Activated T-cell treated with anti-CD3 and anti-CD28 coated beads, Interleukin-2, amount 50 U/mL, for 72 hours (primary cell): ENCODE measurements around the gene NLRC4. TPM values are rescaled to one million over a fixed set of nuclear protein-coding genes. Genes with fewer than 3 reads are reported as not detected.
A peak's percentile ranks its signal among the peaks of the same experiment; 100 is the strongest.
"Not testable (repeated sequence)": the region's sequence is repeated elsewhere in the genome, so short reads cannot be mapped to it uniquely, and the experiment has no call there.

Experiments
- ATAC-seq, 2 donors: fragments of 150-1000 bp; cut with Tn5 transposase; replicated peaks in 1 of 2; 2 replicates each; pipeline ENCODE4 v1.10.0; 2021; ENCODE audit warnings: moderate library complexity in 2 of 2, mild to moderate bottlenecking in 1 of 2
- DNase-seq, 2 donors: peaks; one replicate each; pipeline ENCODE4 v3.0.0; 2021 to 2022; ENCODE audit warnings: mixed read lengths in 1 of 2
- H3K27ac Mint-ChIP-seq: one replicate; pipeline ENCODE4 v1.8.0; 2022; ENCODE audit warnings: mild to moderate bottlenecking, moderate library complexity, mixed read lengths
- H3K27me3 Mint-ChIP-seq: one replicate; pipeline ENCODE4 v1.8.0; 2022; ENCODE audit warnings: low read depth, mixed read lengths
- H3K36me3 Mint-ChIP-seq, 2 donors: one replicate each; pipeline ENCODE4 v1.8.0; 2022; ENCODE audit warnings: mixed read lengths in 2 of 2, mild to moderate bottlenecking in 1 of 2; ENCODE audit not compliant: insufficient read depth in 2 of 2
- H3K4me1 Mint-ChIP-seq: one replicate; pipeline ENCODE4 v1.8.0; 2022; ENCODE audit warnings: low read depth, mixed read lengths
- H3K4me3 Mint-ChIP-seq, 2 donors: one replicate each; pipeline ENCODE4 v1.8.0; 2022; ENCODE audit warnings: mild to moderate bottlenecking in 2 of 2, mixed read lengths in 2 of 2, moderate library complexity in 2 of 2
- H3K9me3 Mint-ChIP-seq, 2 donors: one replicate each; pipeline ENCODE4 v1.8.0; 2022; ENCODE audit warnings: mixed read lengths in 2 of 2
- total RNA-seq, 2 donors: library from RNA; stranded (reverse); gene quantifications; one replicate each; pipeline ENCODE4 v1.2.3, GENCODE V29; 2022

NLRC4 gene, protein sequence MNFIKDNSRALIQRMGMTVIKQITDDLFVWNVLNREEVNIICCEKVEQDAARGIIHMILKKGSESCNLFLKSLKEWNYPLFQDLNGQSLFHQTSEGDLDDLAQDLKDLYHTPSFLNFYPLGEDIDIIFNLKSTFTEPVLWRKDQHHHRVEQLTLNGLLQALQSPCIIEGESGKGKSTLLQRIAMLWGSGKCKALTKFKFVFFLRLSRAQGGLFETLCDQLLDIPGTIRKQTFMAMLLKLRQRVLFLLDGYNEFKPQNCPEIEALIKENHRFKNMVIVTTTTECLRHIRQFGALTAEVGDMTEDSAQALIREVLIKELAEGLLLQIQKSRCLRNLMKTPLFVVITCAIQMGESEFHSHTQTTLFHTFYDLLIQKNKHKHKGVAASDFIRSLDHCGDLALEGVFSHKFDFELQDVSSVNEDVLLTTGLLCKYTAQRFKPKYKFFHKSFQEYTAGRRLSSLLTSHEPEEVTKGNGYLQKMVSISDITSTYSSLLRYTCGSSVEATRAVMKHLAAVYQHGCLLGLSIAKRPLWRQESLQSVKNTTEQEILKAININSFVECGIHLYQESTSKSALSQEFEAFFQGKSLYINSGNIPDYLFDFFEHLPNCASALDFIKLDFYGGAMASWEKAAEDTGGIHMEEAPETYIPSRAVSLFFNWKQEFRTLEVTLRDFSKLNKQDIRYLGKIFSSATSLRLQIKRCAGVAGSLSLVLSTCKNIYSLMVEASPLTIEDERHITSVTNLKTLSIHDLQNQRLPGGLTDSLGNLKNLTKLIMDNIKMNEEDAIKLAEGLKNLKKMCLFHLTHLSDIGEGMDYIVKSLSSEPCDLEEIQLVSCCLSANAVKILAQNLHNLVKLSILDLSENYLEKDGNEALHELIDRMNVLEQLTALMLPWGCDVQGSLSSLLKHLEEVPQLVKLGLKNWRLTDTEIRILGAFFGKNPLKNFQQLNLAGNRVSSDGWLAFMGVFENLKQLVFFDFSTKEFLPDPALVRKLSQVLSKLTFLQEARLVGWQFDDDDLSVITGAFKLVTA
- total RNA-seq: under 1 TPM; 0.55 to 0.58 TPM

DNA sequence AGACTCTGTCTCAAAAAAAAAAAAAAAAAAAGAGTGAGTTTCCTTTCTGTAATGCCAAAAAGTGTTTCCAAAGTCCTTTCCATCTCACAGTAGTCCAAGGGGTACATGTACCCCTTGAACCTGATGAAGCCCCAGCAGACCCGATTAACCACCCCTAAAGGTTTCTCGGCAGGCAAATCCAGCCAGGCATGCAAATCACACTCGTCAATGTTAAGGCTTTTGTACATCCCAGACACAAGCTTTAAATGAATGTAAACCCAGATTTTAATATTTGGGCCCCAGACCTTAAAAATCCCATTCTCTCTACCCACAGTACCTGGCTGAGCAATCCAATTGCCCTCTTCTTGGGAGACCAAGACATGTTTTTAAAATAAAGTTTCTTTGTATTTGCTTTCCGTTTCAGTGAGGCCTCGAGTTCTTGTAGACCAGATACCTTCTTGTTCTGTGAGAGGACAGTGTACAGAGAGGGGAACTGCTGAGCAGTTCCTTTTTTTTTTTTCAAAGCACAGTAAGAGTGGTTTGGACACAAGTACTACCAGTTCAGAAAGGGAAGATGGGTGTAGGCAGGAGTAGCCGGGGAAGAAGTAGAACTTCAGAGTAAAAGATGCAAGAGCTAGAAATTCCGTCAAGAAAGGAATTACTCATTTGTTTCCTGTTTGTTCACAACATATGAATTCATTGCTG lies at the start of gene NLRC4:
NLRC4 (minus strand) TSS at position 465 of the 684 bp plus-strand sequence. CDS start 8,111 bp downstream, outside the sequence.
- H3K27ac Mint-ChIP-seq: peak within 1 kb of the TSS; percentile 99
- peaks cover 9% of the 10 kb centered on the region for H3K4me1 Mint-ChIP-seq
- peak; percentile 13 for DNase-seq
- peak within 1 kb of the TSS; percentile 29 to 70 for H3K4me3 Mint-ChIP-seq
- no peaks in the 10 kb centered on the region for H3K9me3 Mint-ChIP-seq
- H3K27me3 Mint-ChIP-seq: no peaks in the 10 kb centered on the region
- no peaks in the 10 kb centered on the region for H3K36me3 Mint-ChIP-seq
- peak; percentile 86 to 89 for ATAC-seq

DNA sequence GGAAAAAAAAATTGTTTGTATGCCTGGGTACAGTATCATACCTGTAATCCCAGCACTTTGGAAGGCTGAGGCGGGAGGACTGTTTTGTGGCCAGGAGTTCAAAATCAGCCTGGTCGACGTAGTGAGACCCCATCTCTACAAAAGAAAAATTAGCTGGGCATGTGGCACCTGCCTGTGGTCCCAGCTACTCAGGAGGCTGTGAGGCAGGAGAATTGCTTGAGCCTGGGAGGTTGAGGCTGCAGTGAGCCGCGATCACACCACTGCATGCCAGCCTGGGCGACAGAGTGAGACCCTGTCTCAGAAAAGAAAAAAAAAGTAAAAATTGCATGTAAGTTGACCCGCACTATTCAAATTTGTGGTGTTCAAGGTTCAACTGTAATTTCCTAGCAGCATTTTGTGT lies 45.9 kb upstream of the NLRC4 start:
- H3K4me1 Mint-ChIP-seq: no peaks in the 10 kb centered on the region
- no peak for DNase-seq
- H3K27me3 Mint-ChIP-seq: no peaks in the 10 kb centered on the region
- no peak overlapping the region for H3K4me3 Mint-ChIP-seq
- H3K27ac Mint-ChIP-seq: no peak overlapping the region
- no peaks in the 10 kb centered on the region for H3K9me3 Mint-ChIP-seq
- H3K36me3 Mint-ChIP-seq: peaks cover 0 to 2% of the 10 kb centered on the region in 2 donors
- ATAC-seq: no peak

- not testable (repeated sequence) for DNase-seq, H3K4me1 Mint-ChIP-seq, H3K36me3 Mint-ChIP-seq, ATAC-seq, H3K27me3 Mint-ChIP-seq, H3K9me3 Mint-ChIP-seq, H3K27ac Mint-ChIP-seq, H3K4me3 Mint-ChIP-seq
Measured at GRCh38 chr2:32293966-32294562, 29.4 kb upstream of the NLRC4 start.

DNA sequence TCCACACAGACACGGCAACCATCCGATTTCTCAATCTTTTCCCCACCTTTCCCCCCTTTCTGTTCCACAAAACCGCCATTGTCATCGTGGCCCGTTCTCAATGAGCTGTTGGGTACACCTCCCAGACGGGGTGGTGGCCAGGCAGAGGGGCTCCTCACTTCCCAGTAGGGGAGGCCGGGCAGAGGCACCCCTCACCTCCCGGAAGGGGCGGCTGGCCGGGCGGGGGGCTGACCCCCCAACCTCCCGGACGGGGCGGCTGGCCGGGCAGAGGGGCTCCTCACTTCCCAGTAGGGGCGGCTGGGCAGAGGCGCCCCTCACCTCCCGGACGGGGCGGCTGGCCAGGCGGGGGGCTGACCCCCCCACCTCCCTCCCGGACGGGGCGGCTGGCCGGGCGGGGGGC lies 28.8 kb upstream of the NLRC4 start:
- not testable (repeated sequence) for H3K27me3 Mint-ChIP-seq, H3K4me3 Mint-ChIP-seq, H3K9me3 Mint-ChIP-seq, H3K36me3 Mint-ChIP-seq, DNase-seq, H3K27ac Mint-ChIP-seq, ATAC-seq
- peaks cover 13% of the 10 kb centered on the region for H3K4me1 Mint-ChIP-seq

GRCh38 chr2:32291746-32292145 lies 27.1 kb upstream of the NLRC4 start:
- H3K4me3 Mint-ChIP-seq: no peak overlapping the region
- H3K27ac Mint-ChIP-seq: no peak overlapping the region
- H3K4me1 Mint-ChIP-seq: peaks cover 24% of the 10 kb centered on the region
- no peak for DNase-seq
- no peak for ATAC-seq
- H3K9me3 Mint-ChIP-seq: no peaks in the 10 kb centered on the region
- peaks cover 2 to 5% of the 10 kb centered on the region in 2 donors for H3K36me3 Mint-ChIP-seq
- no peaks in the 10 kb centered on the region for H3K27me3 Mint-ChIP-seq

- DNase-seq: no peak
- Mint-ChIP-seq H3K27ac (no peak overlapping the region), H3K27me3 (no peaks in the 10 kb centered on the region), H3K36me3 (peaks cover 2 to 8% of the 10 kb centered on the region in 2 donors), H3K4me3 (no peak overlapping the region), H3K4me1 (peaks cover 24% of the 10 kb centered on the region), H3K9me3 (no peaks in the 10 kb centered on the region)
- no peak for ATAC-seq
Measured at GRCh38 chr2:32290000-32290339, 25.3 kb upstream of the NLRC4 start.

DNA sequence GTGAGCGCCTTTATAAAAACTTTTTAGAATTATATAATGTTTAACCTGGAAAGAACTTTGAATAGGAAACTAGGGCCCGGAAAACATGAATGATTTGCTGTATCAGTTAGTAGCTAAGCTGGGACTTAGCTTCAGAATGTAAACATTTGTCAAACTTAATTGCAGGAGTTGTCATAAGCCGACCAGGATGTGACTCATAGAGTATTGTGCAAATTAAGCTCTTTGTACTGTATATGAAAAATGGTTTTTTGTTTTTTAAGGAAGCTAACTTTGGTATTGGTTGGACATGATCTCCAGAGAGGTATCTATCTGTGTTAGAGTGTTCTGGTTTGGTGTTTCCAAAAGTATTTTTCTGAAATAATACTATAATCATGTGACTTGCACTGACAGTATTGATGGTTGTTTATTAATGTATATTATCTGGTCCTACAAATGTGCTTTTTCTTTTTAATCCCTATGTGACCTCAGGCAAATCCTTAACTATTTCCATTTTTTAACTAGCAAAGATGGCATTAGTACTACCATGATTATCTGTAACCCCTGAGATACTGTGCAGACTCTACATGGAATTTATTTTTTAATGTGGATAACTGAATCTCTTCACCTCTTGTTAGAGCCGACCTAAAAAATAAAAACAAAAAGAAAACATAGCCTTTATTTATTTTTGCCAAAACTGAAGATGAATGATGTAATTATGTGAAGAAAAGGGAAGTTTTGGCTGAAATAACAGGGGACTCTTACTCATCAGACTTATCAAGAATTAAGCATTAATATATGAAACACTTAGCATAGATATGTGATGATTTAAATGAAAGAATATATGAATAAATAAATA lies 24.7 kb upstream of the NLRC4 start:
- H3K27me3 Mint-ChIP-seq: no peaks in the 10 kb centered on the region
- peak overlapping the region; percentile 97 for H3K27ac Mint-ChIP-seq
- H3K36me3 Mint-ChIP-seq: peaks cover 6 to 12% of the 10 kb centered on the region in 2 donors
- peak overlapping the region; percentile 11 to 32 for H3K4me3 Mint-ChIP-seq
- peaks cover 30% of the 10 kb centered on the region for H3K4me1 Mint-ChIP-seq
- H3K9me3 Mint-ChIP-seq: no peaks in the 10 kb centered on the region
- DNase-seq (no peak), ATAC-seq (peak; percentile 72 to 86)

GRCh38 chr2:32284321-32284720 lies 19.6 kb upstream of the NLRC4 start:
- peaks cover 44% of the 10 kb centered on the region for H3K4me1 Mint-ChIP-seq
- ATAC-seq (peak; percentile 24 to 66), DNase-seq (no peak)
- no peak overlapping the region for H3K27ac Mint-ChIP-seq
- peaks cover 10 to 17% of the 10 kb centered on the region in 2 donors for H3K36me3 Mint-ChIP-seq
- no peaks in the 10 kb centered on the region for H3K9me3 Mint-ChIP-seq
- peak overlapping the region in 1 of 2 donors; percentile 0 for H3K4me3 Mint-ChIP-seq
- H3K27me3 Mint-ChIP-seq: no peaks in the 10 kb centered on the region

GRCh38 chr2:32278478-32278853 lies 13.8 kb upstream of the NLRC4 start:
- no peaks in the 10 kb centered on the region for H3K27me3 Mint-ChIP-seq
- H3K27ac Mint-ChIP-seq: peak overlapping the region; percentile 98
- no peak for ATAC-seq
- H3K4me1 Mint-ChIP-seq: peaks cover 24% of the 10 kb centered on the region
- DNase-seq: no peak
- peaks cover 9% of the 10 kb centered on the region in 2 donors for H3K36me3 Mint-ChIP-seq
- H3K4me3 Mint-ChIP-seq: peak overlapping the region; percentile 80 to 98
- H3K9me3 Mint-ChIP-seq: no peaks in the 10 kb centered on the region

- no peaks in the 10 kb centered on the region for H3K27me3 Mint-ChIP-seq
- H3K36me3 Mint-ChIP-seq: peaks cover 5 to 6% of the 10 kb centered on the region in 2 donors
- peaks cover 20% of the 10 kb centered on the region for H3K4me1 Mint-ChIP-seq
- H3K9me3 Mint-ChIP-seq: no peaks in the 10 kb centered on the region
- H3K4me3 Mint-ChIP-seq: peak within 1 kb of the TSS; percentile 80 to 98
- DNase-seq: peak; percentile 87 to 90
- peak; percentile 98 for ATAC-seq
- peak within 1 kb of the TSS; percentile 99 for H3K27ac Mint-ChIP-seq
Measured at GRCh38 chr2:32277674-32278477, 13.2 kb upstream of the NLRC4 start, which contains the start of gene YIPF4. YIPF4 (plus strand) TSS chr2:32277904; CDS start chr2:32278156, 252 bp downstream.

DNA sequence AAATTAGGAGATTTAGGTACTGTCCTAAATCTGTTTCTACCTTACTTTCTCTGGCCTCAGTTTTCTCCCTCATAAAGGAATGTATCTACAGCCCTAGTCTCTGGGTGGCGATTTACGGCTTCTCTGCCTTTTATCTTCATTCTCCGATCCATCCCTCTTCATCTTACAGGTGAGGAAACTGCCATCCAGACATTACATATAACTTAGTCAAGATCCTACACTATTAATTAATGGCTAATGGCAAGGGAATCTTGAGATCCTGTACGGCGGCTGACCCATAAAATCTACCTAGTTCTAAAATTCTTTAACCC lies 12.6 kb upstream of the NLRC4 start:
- peaks cover 20% of the 10 kb centered on the region for H3K4me1 Mint-ChIP-seq
- ATAC-seq: no peak

More for the DNA sequence above, 12.6 kb upstream of the NLRC4 start:
- Mint-ChIP-seq H3K27ac (peak overlapping the region; percentile 99), H3K4me3 (peak overlapping the region; percentile 80 to 98), H3K36me3 (peaks cover 5 to 6% of the 10 kb centered on the region in 2 donors), H3K27me3 (no peaks in the 10 kb centered on the region), H3K9me3 (no peaks in the 10 kb centered on the region)
- no peak for DNase-seq
